ENCODE data around the gene ASPN. TPM values are rescaled to one million over a fixed set of nuclear protein-coding genes. Genes with fewer than 3 reads are reported as not detected.

Gene ASPN
- total RNA-seq, 1 experiment from 2014 or later = not detected

GRCh38 chr9:92478783-92479182, 3.5 kb downstream of the ASPN start:
- DNase-seq (ENCODE audit: extremely low read depth, low read depth) = no peak

- DNase-seq (ENCODE audit: extremely low read depth, low read depth) = no peak
These were observed 5.3 kb downstream of the ASPN start for GRCh38 chr9:92476962-92477361.

- no peak for DNase-seq (ENCODE audit: extremely low read depth, low read depth)
These were observed 7.7 kb downstream of the ASPN start for GRCh38 chr9:92474587-92474986.

GRCh38 chr9:92468206-92468605, 14.1 kb downstream of the ASPN start:
- DNase-seq (ENCODE audit: extremely low read depth, low read depth) = no peak

GRCh38 chr9:92467511-92467910, 14.8 kb downstream of the ASPN start:
- DNase-seq (ENCODE audit: extremely low read depth, low read depth) = no peak

GRCh38 chr9:92467041-92467440, 15.3 kb downstream of the ASPN start:
- DNase-seq (ENCODE audit: extremely low read depth, low read depth) = no peak

- no peak for DNase-seq (ENCODE audit: extremely low read depth, low read depth)
These were observed 18.3 kb downstream of the ASPN start for GRCh38 chr9:92463984-92464383.

GRCh38 chr9:92463387-92463786, 18.9 kb downstream of the ASPN start:
- no peak for DNase-seq (ENCODE audit: extremely low read depth, low read depth)

GRCh38 chr9:92457576-92457975, 24.7 kb downstream of the ASPN start:
- DNase-seq (ENCODE audit: extremely low read depth, low read depth) = no peak

- DNase-seq (ENCODE audit: extremely low read depth, low read depth) = peak; percentile 5
These were observed 27.1 kb downstream of the ASPN start for GRCh38 chr9:92455217-92455616.

GRCh38 chr9:92446536-92446935, 35.8 kb downstream of the ASPN start:
- DNase-seq (ENCODE audit: extremely low read depth, low read depth) = no peak

GRCh38 chr9:92444841-92445240, 37.5 kb downstream of the ASPN start:
- no peak for DNase-seq (ENCODE audit: extremely low read depth, low read depth)

GRCh38 chr9:92440751-92441046, 41.6 kb downstream of the ASPN start:
- DNase-seq (ENCODE audit: extremely low read depth, low read depth) = no peak

GRCh38 chr9:92439921-92440750, 42.2 kb downstream of the ASPN start:
- DNase-seq (ENCODE audit: extremely low read depth, low read depth) = no peak

- DNase-seq (ENCODE audit: extremely low read depth, low read depth) = no peak
These were observed 43.3 kb downstream of the ASPN start for GRCh38 chr9:92438900-92439526.

GRCh38 chr9:92435263-92435662, 47.0 kb downstream of the ASPN start:
- DNase-seq (ENCODE audit: extremely low read depth, low read depth) = no peak

- DNase-seq (ENCODE audit: extremely low read depth, low read depth) = no peak
These were observed 49.2 kb downstream of the ASPN start for GRCh38 chr9:92432972-92433548.

- DNase-seq (ENCODE audit: extremely low read depth, low read depth) = no peak
These were observed 50.0 kb downstream of the ASPN start for GRCh38 chr9:92432350-92432749.

GRCh38 chr9:92429836-92430235, 52.5 kb downstream of the ASPN start:
- no peak for DNase-seq (ENCODE audit: extremely low read depth, low read depth)

GRCh38 chr9:92426501-92427145, 55.7 kb downstream of the ASPN start:
- DNase-seq (ENCODE audit: extremely low read depth, low read depth) = no peak

GRCh38 chr9:92425474-92425873, 56.8 kb downstream of the ASPN start:
- DNase-seq (ENCODE audit: extremely low read depth, low read depth) = no peak

- no peak for DNase-seq (ENCODE audit: extremely low read depth, low read depth)
These were observed 58.0 kb downstream of the ASPN start, which contains the start of gene OMD for GRCh38 chr9:92424340-92424739. TSS of gene OMD (minus strand) at chr9:92424471. CDS start at chr9:92417558, 6,913 bp downstream.
